ENCODE measurements around the gene CDK19.

The CDK19 gene

GRCh38 chr6:110690106-110690654, 125.1 kb downstream of the CDK19 start:
- Histone ChIP-seq H3K4me1 (peaks cover 0 to 7% (median 0%) of the 10 kb centered on the region in 4 donors), H3K4me3 (no peak overlapping the region), H3K27me3 (no peaks in the 10 kb centered on the region), H3K27ac (no peak overlapping the region), H3K36me3 (no peaks in the 10 kb centered on the region), H3K9me3 (no peaks in the 10 kb centered on the region)
- DNase-seq: no peak
- intact Hi-C loops (cut with DNase I; ENCODE audit: low total_unique reads): no loop called here
- TF ChIP-seq CTCF (IDR thresholded peaks at IDR 0.05): no peak

DNA sequence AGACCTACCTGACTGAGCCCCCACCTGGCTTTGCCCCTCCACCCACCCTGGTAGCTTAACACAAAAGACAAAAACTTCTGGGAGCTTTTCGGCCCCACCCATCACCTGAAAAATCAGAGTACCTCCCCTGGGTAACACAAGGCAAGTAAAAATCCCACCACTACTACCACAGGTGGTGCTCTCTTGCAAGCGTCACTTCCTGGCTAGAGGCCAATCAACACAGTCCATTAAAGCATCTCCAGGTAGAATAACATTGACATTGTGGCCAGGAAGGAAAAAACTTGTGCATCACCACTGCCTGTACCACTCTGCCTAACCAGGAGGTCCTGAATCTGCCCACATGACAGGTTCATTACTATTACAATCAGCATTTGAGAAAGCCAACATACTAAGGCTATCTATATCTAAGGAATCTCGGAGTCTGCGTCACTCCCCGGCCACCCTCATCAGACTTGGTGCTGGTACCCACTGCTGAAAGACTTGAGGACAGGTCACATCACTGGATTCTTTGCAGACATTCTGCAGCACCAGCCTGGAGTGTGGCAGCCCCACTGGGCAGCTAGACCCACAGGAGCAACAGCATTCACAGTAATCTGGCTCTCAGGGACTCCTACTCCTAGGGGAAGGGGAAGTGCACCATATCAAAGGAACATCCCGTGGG, 125.9 kb downstream of the CDK19 start:
- Histone ChIP-seq H3K27ac (no peak overlapping the region), H3K4me1 (peaks cover 0 to 7% (median 0%) of the 10 kb centered on the region in 4 donors), H3K36me3 (no peaks in the 10 kb centered on the region), H3K27me3 (no peaks in the 10 kb centered on the region), H3K9me3 (no peaks in the 10 kb centered on the region), H3K4me3 (no peak overlapping the region)
- DNase-seq: no peak
- no peak for TF ChIP-seq CTCF (IDR thresholded peaks at IDR 0.05)
- intact Hi-C loops (cut with DNase I; ENCODE audit: low total_unique reads): no loop called here

- intact Hi-C loops (cut with DNase I; ENCODE audit: low total_unique reads): no loop called here
- Histone ChIP-seq H3K4me1 (peaks cover 0 to 7% (median 0%) of the 10 kb centered on the region in 4 donors), H3K4me3 (no peak overlapping the region), H3K27me3 (no peaks in the 10 kb centered on the region), H3K27ac (no peak overlapping the region), H3K9me3 (no peaks in the 10 kb centered on the region), H3K36me3 (no peaks in the 10 kb centered on the region)
- TF ChIP-seq CTCF (IDR thresholded peaks at IDR 0.05): no peak
- DNase-seq: no peak
Measured at GRCh38 chr6:110688661-110689268, 126.5 kb downstream of the CDK19 start.

DNA sequence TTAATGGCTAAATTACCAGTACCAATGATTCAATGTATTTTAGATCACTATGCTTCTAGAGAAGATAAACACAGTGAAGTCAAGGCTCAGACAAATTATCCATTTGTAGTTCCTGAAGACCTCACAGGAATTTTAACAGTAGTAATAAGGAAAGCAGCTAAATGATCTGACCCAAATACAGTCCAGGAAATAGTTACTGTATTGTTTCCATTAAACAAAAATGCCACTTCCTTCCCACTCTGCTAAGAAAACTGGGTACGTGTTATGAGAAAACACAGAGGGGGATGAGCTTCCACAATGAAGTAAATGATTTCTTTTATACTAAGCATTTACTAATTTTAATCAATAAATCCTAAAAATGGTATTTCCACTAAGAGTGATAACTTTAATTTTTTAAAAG, 127.9 kb downstream of the CDK19 start:
- Histone ChIP-seq H3K27ac (no peak overlapping the region), H3K9me3 (no peaks in the 10 kb centered on the region), H3K27me3 (no peaks in the 10 kb centered on the region), H3K4me3 (no peak overlapping the region), H3K4me1 (peaks cover 0 to 7% (median 1%) of the 10 kb centered on the region in 4 donors), H3K36me3 (no peaks in the 10 kb centered on the region)
- no peak for TF ChIP-seq CTCF (IDR thresholded peaks at IDR 0.05)
- DNase-seq: no peak
- intact Hi-C loops (cut with DNase I; ENCODE audit: low total_unique reads): no loop called here

DNA sequence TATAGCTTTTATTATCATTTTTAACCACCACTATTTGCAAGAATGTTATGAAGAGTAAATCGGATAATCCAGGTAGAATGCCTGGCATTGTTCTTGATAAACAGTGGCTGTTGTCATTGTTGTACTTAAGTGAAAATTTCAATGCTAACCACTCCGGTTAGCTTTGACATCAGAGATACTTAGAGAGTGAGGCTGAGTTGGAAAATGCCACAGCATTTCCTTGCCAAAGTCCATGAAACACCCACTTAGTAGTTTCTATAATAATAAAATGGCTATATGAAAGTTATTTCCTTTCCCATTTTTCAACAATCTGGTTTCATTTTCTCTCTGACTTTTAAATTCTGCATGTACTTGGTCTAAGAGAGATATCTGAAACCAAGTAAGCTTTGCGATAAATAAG, 132.0 kb downstream of the CDK19 start:
- intact Hi-C loops (cut with DNase I; ENCODE audit: low total_unique reads): loop anchor here (5.0 kb wide), 1 partner anchor 194 kb away; no protein-coding TSS in a partner anchor
- no peak for TF ChIP-seq CTCF (IDR thresholded peaks at IDR 0.05)
- no peaks in the 10 kb centered on the region for H3K27me3 ChIP-seq
- H3K9me3 ChIP-seq: no peaks in the 10 kb centered on the region
- H3K4me1 ChIP-seq: peaks cover 0 to 12% (median 0%) of the 10 kb centered on the region in 4 donors
- H3K36me3 ChIP-seq: no peaks in the 10 kb centered on the region
- no peak overlapping the region for H3K27ac ChIP-seq
- DNase-seq: no peak
- H3K4me3 ChIP-seq: no peak overlapping the region
